Left lung (tissue), 10 donors: ENCODE data around the gene SLC25A42. TPM values are rescaled to one million over a fixed set of nuclear protein-coding genes. Genes with fewer than 3 reads are reported as not detected.

ENCODE experiments used
- ATAC-seq: fragments of 200-7000 bp; cut with Tn5 transposase; one replicate; pipeline ENCODE4 v1.9.1; 2020; ENCODE audit warnings: moderate library complexity
- DNase-seq, 4 donors: peaks; one replicate each; pipeline ENCODE4 v3.0.0-alpha.2; 2013 to 2020
- H3K27ac ChIP-seq, 2 donors: fragments of 200-600 bp; sonication (generic) in 1 of 2; one replicate each; pipeline versions ENCODE4 v1.5.0 to v1.8.0; 2020 to 2021
- H3K27me3 ChIP-seq, 2 donors: fragments of 200-600 bp; sonication (generic) in 1 of 2; one replicate each; pipeline versions ENCODE4 v1.5.0 to v1.8.0; 2020 to 2021
- H3K36me3 ChIP-seq, 2 donors: fragments of 200-600 bp; sonication (generic) in 1 of 2; one replicate each; pipeline versions ENCODE4 v1.5.0 to v1.8.0; 2020 to 2021
- H3K4me1 ChIP-seq, 2 donors: fragments of 200-600 bp; one replicate each; pipeline ENCODE4 v1.8.0; 2021
- H3K4me3 ChIP-seq, 2 donors: fragments of 200-600 bp; sonication (generic) in 1 of 2; one replicate each; pipeline versions ENCODE4 v1.5.0 to v1.8.0; 2020 to 2021; ENCODE audit warnings: mild to moderate bottlenecking in 1 of 2
- H3K9me3 ChIP-seq, 2 donors: fragments of 200-600 bp; sonication (generic) in 1 of 2; one replicate each; pipeline versions ENCODE4 v1.5.0 to v1.8.0; 2020 to 2021
- CTCF ChIP-seq, 2 donors: fragments of 200-600 bp; sonication (generic) in 1 of 2; IDR thresholded peaks; one replicate each; pipeline versions ENCODE4 v1.5.0 to v1.8.0; 2021; ENCODE audit warnings: antibody characterized with exemption in 2 of 2
- intact Hi-C, 2 donors: fragments of 100-400 bp; cut with DNase I; formaldehyde crosslinking; loops; one replicate each; pipeline versions ENCODE4 v1.11.2 to v1.14.2; 2022
- polyA plus RNA-seq, 6 donors: library from polyadenylated mRNA; unstranded; fragments of 120-200 nt; gene quantifications; one replicate each; pipeline ENCODE4 v1.2.1, GENCODE V29; 2013; ENCODE audit not compliant: insufficient read length in 6 of 6
- total RNA-seq, 2 donors: library from RNA; stranded (reverse); fragmentation: NEBNext Ultra II Directional; extraction: Animal tissue kit (Norgen Biotek cat#: 25700); gene quantifications; one replicate each; pipeline ENCODE4 v1.2.1, GENCODE V29; 2021
- donor health status: DM: no; HTN: yes; CAD: no.
- donor health status: DM: no; HTN: no; CAD: no.

SLC25A42 gene
- total and polyA plus RNA-seq, 8 donors, result 7.6 to 16.6 (median 12.8) TPM

- H3K9me3 ChIP-seq, result no peaks in the 10 kb centered on the region
- intact Hi-C loops, result loop anchor here in 1 of 2 donors (10.0 kb wide), 1 partner anchor 85 kb away; the partner anchor contains the start of gene TMEM161A
- H3K4me3 ChIP-seq, result no peak overlapping the region
- no peak overlapping the region for H3K27ac ChIP-seq
- ATAC-seq (no peak), DNase-seq (no peak)
- H3K4me1 ChIP-seq, result no peaks in the 10 kb centered on the region
- no peak for TF ChIP-seq CTCF (IDR thresholded peaks at IDR 0.05)
- H3K36me3 ChIP-seq, result peaks cover 0 to 87% of the 10 kb centered on the region in 2 donors
- no peaks in the 10 kb centered on the region for H3K27me3 ChIP-seq
Measured at GRCh38 chr19:19050104-19050503, 13.7 kb upstream of the SLC25A42 start.

GRCh38 chr19:19050731-19051130 is 13.1 kb upstream of the SLC25A42 start:
- DNase-seq (no peak), ATAC-seq (no peak)
- Histone ChIP-seq H3K27ac (no peak overlapping the region), H3K36me3 (peaks cover 0 to 87% of the 10 kb centered on the region in 2 donors), H3K27me3 (no peaks in the 10 kb centered on the region), H3K4me1 (no peaks in the 10 kb centered on the region), H3K4me3 (no peak overlapping the region), H3K9me3 (no peaks in the 10 kb centered on the region)
- TF ChIP-seq CTCF (IDR thresholded peaks at IDR 0.05), result no peak
- intact Hi-C loops, result loop anchor here in 1 of 2 donors (10.0 kb wide), 1 partner anchor 84 kb away; the partner anchor contains the start of gene TMEM161A

GRCh38 chr19:19051478-19052213 is 12.1 kb upstream of the SLC25A42 start:
- peak in 1 of 4 donors; percentile 56 for DNase-seq
- Histone ChIP-seq H3K36me3 (peaks cover 0 to 86% of the 10 kb centered on the region in 2 donors), H3K27me3 (no peaks in the 10 kb centered on the region), H3K4me3 (no peak overlapping the region), H3K9me3 (no peaks in the 10 kb centered on the region), H3K4me1 (no peaks in the 10 kb centered on the region), H3K27ac (no peak overlapping the region)
- intact Hi-C loops, result loop anchor here in 1 of 2 donors (10.0 kb wide), 1 partner anchor 83 kb away; the partner anchor contains the start of gene TMEM161A
- ATAC-seq, result no peak
- no peak for TF ChIP-seq CTCF (IDR thresholded peaks at IDR 0.05)

- Histone ChIP-seq H3K36me3 (peaks cover 0 to 87% of the 10 kb centered on the region in 2 donors), H3K27ac (no peak overlapping the region), H3K4me3 (no peak overlapping the region), H3K9me3 (no peaks in the 10 kb centered on the region), H3K27me3 (no peaks in the 10 kb centered on the region), H3K4me1 (no peaks in the 10 kb centered on the region)
- ATAC-seq, result no peak
- DNase-seq, result no peak
- no peak for TF ChIP-seq CTCF (IDR thresholded peaks at IDR 0.05)
- intact Hi-C loops, result loop anchor here in 1 of 2 donors (10.0 kb wide), 1 partner anchor 82 kb away; the partner anchor contains the start of gene TMEM161A
Measured at GRCh38 chr19:19052921-19053320, 10.9 kb upstream of the SLC25A42 start.

- Histone ChIP-seq H3K9me3 (no peaks in the 10 kb centered on the region), H3K27me3 (no peaks in the 10 kb centered on the region), H3K36me3 (peaks cover 0 to 90% of the 10 kb centered on the region in 2 donors), H3K4me1 (no peaks in the 10 kb centered on the region), H3K4me3 (no peak overlapping the region), H3K27ac (no peak overlapping the region)
- peak in 2 of 4 donors; percentile 62 to 81 for DNase-seq
- intact Hi-C loops, result loop anchor here in 1 of 2 donors (10.0 kb wide), 1 partner anchor 81 kb away; the partner anchor contains the start of gene TMEM161A
- ATAC-seq, result peak; percentile 88
- TF ChIP-seq CTCF (IDR thresholded peaks at IDR 0.05), result peak; percentile 55 to 59
Measured at GRCh38 chr19:19053508-19054314, 10.1 kb upstream of the SLC25A42 start.
